HG02798 (cell line): Measurements from ENCODE around the gene ZNF423.

Experiments
- ATAC-seq: cut with Tn5 transposase; IDR thresholded peaks from one replicate; pipeline ENCODE4 v1.9.1; 2021; ENCODE audit warnings: mild to moderate bottlenecking; ENCODE audit not compliant: unreplicated experiment, poor library complexity

Gene ZNF423

GRCh38 chr16:49828533-49829267 lies 27.2 kb downstream of the ZNF423 start:
- no peak for ATAC-seq

DNA sequence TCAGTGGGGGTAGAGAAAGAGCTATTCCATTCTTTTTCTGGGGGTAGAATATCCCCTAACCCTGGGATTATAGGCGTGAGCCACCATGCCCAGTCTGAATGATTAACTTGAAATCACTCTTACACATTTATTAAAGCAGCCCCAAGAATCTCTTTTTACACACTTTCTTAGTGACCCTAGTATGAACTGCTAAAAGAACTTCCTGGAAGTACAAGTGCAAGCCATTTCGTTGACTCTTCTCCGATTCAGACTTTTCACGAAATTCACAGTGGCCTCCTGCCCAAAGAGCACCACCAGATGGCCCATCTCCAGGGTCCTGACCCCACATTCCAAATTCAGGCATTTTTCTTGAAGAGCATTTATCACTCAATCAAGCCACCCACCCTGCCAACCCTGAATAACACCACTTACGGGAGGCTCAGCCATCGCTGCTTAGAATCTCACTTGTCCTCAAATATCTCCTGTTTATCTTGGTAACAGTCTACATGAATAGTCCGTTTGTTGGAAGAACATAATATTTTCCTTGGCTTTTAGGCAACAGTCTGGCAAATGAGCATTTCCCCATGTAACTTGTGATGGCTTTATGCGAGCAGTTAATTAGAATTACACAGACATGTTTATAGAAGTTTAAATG lies 28.0 kb downstream of the ZNF423 start:
- ATAC-seq = no peak

DNA sequence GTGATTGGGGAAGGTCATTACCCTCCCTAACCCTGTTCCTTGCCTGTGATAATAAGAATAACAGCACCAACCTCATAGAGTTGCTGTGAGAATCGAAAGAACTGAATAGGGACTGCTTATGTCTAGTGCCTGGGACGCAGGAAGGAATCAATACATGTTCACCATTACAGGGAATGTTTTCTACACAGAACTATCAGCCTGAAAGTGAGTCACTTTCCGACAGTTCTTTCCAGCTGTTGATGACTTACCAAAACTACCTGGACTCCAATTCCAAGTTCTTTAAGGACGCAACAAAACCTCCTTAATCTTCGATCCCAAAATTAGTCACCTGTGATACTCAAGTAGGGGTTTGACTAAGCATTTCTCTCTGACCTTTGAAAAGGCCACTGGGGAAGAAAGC lies 29.4 kb downstream of the ZNF423 start:
- ATAC-seq = no peak

- ATAC-seq = no peak
Measured at GRCh38 chr16:49825041-49825440, 30.9 kb downstream of the ZNF423 start.

DNA sequence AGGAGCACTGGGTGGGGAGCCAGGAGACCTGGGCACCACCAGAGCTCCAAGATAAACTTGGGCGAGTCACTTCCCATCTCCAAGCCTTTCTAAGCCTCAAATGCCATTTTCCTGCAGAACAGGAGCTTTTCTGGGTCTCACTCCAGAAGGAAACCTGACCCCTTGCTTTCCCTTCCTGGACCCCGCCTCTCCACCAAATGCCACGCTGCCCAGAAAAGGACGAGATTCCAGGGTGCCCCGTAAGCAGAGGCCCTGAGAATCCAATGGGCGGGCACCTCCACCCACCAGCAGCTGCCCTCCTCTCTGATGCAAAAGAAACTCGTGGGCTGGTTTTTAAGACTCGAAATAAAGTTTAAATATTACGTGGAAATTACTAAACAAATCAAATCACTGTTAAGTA lies 31.3 kb downstream of the ZNF423 start:
- ATAC-seq = no peak

DNA sequence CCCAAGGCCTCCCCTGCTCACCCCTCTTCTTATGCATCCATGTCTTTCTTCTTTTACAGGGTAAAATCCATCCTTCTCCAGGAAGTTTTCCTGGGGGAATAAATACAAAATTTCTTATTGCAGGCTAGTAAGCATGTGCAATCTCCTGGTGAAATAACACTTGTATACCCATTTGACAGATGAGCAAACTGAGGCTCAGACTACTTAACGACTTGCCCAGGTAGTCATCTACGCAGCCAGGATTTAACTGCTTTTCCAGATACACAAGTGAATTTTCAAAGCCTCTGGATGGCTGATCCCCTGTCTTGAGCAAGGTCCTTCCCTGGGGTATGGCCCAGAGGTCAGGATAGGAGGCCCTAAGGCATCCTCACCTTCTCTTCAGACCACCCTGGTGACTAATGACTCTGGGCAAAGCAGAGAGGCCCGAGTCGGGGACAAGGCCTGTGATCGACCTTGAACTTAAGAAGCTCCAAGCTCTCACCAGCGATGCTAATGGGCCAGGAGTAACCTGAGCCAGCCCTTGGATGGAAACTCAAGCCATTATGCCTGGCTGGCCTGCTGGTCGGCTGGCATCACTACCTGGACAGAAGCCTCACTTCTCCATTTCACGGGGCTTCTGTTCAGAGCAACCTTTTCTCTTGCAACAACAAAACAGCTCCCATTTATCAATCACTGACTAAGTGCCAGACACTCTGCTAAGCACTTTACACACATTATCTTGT lies 33.1 kb downstream of the ZNF423 start:
- ATAC-seq = no peak

DNA sequence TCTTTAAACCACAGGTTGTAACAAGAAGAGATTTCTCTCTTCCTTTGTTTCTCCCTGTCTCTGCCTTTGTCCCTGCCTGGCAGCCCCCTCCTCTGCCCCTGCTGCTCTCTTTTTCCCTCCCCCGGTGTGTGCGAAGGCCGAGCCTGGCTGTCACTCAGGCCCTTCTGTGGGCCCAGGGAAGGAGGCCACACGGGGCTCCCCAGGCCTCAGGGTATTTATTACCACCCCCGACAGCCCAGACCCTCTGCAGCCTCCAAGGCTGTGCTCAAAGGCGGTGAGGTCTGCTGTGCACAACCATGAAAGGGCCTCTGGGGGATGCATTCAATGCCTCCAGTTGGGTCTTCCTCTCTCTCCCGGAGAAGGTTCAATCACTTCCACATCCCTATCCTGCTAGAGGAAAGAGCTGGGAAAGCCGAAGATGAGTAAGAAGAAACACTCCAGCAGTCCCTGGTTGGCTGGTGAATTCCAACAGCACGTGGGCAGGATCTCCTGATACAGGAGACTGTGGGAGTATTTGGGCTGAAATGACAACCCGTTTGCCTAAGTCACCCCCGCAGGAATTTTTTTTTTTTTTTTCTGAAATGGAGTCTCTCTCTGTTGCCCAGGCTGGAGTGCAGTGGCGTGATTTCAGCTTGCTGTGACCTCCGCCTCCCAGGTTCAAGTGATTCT lies 34.2 kb downstream of the ZNF423 start:
- no peak for ATAC-seq

GRCh38 chr16:49821156-49821555 lies 34.8 kb downstream of the ZNF423 start:
- no peak for ATAC-seq

DNA sequence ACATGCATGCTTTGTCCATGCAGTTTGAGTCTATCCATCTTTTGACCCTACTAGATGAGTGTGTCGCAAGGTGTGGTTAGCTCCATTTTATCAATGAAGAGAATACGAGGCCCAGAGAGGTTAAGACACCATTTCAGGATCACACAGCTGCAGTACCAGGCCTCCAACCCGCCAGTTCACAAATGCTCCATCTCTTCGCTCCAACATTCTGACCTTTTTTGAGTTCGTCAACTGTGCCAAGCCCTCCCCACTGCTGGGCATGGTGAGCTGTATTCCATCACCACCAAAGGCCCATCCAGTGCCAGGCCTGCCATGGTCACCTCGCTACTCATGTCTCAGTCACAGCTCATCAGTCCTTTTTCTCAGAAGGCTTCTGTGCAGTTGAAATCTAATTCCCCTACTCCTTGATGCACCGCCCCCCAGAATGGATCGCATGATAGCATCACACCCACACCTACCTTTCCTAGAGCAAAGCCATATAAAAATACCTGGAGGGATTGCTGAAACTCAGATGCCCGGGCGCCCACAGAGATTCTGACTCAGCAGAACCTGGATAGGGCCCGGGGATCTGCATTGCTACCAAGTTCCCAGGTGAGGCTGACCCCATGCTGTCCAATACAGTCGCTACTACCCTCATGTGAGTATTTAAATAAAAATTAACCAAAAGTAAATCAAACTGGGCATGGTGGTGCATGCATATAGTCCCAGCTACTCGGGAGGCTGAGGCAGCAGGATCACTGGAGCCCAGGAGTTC lies 38.0 kb downstream of the ZNF423 start:
- ATAC-seq = no peak

DNA sequence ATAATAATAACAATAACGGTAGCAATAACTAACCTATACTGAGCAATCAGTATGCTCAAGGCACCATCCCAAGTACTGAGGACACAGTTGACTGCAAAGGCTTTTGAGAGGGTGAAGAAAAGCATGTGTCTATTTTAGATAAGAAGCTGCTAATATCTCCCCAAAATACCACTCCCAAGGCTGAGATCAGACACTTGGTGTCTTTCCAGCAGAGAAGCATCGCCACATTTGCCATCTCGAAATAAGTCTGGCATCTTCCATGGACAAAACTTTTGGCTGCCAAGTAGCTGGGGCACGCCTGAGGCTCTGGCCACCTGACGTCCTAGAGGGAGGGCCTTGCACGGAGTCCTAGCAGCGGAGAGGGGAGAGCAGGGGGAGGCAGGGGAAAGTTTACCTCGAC lies 39.0 kb downstream of the ZNF423 start:
- no peak for ATAC-seq

- no peak for ATAC-seq
Measured at GRCh38 chr16:49811644-49812334, 44.1 kb downstream of the ZNF423 start.

DNA sequence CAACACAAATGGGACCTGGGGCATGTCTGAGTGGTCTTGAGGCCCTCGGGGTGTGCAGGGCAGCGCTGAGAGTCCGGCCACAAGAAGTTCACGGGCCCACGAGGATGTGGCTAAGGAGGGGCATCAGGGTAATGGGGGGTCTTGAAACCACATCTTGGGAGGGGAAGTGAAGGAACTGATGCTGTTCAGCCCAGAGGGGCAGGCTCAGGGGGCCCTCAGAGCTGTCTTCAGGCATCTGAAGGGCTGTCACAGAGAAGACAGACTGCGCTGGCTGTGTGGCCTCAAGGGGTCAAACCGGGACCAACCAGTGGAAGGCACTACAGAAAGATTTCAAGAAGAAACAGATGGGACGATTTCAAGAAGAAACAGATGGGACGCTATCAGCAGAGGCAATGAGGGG lies 45.1 kb downstream of the ZNF423 start:
- no peak for ATAC-seq

DNA sequence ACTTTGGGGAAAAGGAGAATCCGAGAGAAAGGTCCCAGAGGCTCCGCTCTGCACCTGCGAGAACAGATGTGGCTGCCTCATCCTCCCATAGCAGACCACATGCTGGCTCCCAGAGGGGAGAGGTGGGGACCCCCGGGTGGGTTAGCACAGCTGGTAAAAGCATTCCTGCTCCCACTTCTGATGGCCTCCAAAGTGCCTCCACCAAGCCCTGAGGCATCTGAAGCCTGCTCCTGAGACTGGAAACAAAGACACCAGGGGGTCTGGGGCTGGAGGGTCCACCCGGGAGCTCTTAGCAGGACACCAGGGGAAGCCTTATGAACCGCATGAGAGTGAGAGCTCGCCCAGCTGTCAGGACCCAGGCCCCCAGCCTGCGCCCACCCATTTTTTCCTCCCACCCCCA lies 46.4 kb downstream of the ZNF423 start:
- ATAC-seq = no peak

GRCh38 chr16:49809062-49809461 lies 46.9 kb downstream of the ZNF423 start:
- ATAC-seq = no peak

DNA sequence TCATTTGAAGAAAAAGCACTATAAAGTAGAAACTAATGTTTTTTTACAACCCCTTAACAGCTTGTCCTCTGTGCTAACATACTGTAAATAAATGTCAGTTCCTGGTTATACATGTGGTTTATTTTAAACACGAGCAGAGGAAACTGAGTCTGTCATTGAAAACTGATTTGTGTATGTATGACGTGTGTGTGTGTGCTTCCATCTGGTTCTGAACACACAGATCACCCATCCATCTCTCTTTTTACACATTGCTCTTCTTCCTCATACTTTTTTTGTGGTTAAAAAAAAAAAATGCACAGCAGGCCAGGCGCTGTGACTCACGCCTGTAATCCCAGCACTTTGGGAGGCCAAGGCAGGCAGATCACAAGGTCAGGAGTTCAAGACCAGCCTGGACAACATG lies 49.5 kb downstream of the ZNF423 start:
- ATAC-seq = no peak

GRCh38 chr16:49801290-49801689 lies 54.6 kb downstream of the ZNF423 start:
- ATAC-seq = no peak

DNA sequence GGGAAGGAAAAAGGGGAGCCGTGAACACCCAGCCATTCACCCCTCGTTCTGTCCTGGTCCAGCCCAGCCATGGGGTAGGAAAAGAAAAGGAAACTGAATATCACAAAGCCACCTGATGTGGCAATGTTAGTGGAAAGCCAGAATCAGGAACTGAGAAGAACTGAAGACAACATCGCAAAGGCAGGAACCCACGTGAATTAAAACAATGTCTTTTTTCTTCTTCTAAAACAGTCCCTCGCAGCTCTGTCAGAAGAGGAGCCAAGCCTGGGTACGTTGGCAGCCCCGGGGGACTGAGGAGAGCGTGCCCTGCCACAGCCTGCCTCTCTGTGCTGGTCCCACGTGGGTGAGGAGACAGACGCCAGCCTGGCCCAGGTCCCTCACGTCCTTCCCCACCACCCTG lies 55.0 kb downstream of the ZNF423 start:
- no peak for ATAC-seq

DNA sequence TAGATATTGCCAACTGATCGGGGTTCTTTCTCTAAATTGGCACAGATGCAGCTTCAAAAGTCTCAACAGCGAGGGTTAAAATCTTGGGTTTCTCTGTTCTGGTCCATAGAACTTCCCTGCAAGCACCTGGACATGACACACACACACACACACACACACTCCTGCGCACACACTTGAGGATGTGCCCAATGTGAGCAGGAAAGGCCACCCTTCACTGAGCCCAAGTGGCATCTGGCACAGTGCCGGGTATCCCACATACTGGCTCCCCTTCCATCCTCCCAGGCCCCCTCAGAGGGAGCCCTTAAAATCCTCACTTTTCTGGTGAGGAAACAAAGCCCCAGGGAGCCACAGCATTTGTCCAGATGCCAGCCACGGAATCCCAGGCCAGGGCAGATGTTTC lies 55.5 kb downstream of the ZNF423 start:
- no peak for ATAC-seq

GRCh38 chr16:49799172-49799571 lies 56.7 kb downstream of the ZNF423 start:
- no peak for ATAC-seq

DNA sequence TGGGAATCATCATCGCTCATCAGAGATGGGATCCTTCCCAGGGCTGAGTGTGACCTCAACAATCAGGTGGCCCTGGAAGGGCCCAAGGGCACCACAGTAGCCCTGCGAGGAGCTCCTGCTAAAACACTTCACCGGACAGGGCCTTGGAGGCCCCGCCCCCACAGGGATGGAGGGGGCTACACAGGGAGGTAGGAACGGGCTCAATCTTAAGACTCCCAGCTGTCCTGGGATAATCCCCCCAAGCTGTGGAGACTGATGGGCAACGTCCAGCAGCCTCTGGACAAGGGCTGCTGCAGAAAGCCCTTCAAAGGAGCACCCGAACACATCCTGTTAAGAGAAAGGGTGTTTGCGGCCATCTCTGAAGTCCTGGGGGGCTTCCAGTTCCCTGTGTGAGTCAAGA lies 60.4 kb downstream of the ZNF423 start:
- no peak for ATAC-seq
